ENCODE results near the gene WDR62. TPM values are rescaled to one million over a fixed set of nuclear protein-coding genes. Genes with fewer than 3 reads are reported as not detected.

Gene WDR62
- total RNA-seq, result 0.21 and 0.72 TPM in 2 replicates

GRCh38 chr19:36054733-36055686, at the start of gene WDR62:
WDR62 (plus strand) TSS chr19:36054897; CDS start chr19:36054972, 75 bp downstream.

GRCh38 chr19:36008336-36008978, 46.2 kb upstream of the WDR62 start, which contains the start of gene SYNE4:
SYNE4 (minus strand) TSS chr19:36008813; CDS start chr19:36008681, 132 bp downstream.

GRCh38 chr19:36014012-36014924, 40.4 kb upstream of the WDR62 start, which contains the start of gene ALKBH6:
ALKBH6 (minus strand) TSS chr19:36014213; CDS start chr19:36013397, 816 bp downstream.

GRCh38 chr19:36032251-36033104, 22.2 kb upstream of the WDR62 start, which contains the start of gene CLIP3:
CLIP3 (minus strand) TSS chr19:36032873; CDS start chr19:36032357, 516 bp downstream.

GRCh38 chr19:36054119-36054732, 471 bp upstream of the WDR62 start, which contains the start of gene THAP8:
THAP8 (minus strand) TSS chr19:36054285; CDS start chr19:36054217, 68 bp downstream.

GRCh38 chr19:36110487-36111199, 55.9 kb downstream of the WDR62 start, which contains the start of gene OVOL3:
OVOL3 (plus strand) TSS chr19:36111143; CDS start chr19:36111203, 60 bp downstream.

DNA sequence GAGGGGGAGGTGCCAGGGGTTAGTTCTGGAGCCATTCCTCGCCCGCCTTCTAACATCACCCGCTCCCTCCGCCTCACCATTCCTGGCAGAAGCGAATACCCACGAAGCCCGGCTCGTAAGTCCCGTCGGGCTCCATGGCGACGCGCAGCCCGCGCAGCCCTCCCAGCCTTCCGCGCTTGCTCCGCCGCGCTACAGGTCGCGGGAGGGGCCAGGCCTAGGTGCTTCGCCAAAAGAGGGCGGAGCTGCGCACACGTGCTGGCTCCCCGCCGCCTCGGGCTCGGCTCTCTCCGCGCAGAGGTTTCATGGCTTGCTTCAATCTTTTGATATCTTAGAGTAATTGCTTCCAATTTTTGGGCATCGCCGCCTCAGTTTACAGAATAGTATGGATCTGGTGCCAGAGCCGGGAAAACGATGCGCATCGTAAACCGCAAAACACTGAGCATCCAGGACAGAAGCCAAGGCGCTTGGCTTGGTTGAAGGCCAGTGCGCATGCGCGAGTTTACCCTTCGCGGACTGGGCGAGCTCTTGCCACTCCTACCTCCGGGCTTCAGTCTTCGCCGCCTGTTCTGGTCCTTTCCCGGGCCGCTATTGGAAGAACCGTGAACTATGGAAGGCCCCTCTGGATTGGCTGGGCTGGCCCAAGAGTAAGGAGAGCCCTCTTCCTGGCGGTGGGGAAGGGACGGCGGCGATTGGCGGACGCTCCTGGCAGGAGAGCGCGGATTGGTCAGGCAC, 60.2 kb downstream of the WDR62 start, which contains the start of gene POLR2I:
POLR2I (minus strand) TSS at position 155 of the 732 bp plus-strand sequence; CDS start at position 136, 19 bp downstream.

GRCh38 chr19:36115453-36116343, 61.0 kb downstream of the WDR62 start, which contains the start of gene TBCB:
TBCB (plus strand) TSS chr19:36115468; CDS start chr19:36115561, 93 bp downstream.

GRCh38 chr19:36139473-36140303, 85.0 kb downstream of the WDR62 start, which contains the start of gene CAPNS1:
CAPNS1 (plus strand) TSS chr19:36140066; CDS start chr19:36141012, 946 bp downstream.

GRCh38 chr19:36152352-36153091, 97.8 kb downstream of the WDR62 start, which contains the start of gene COX7A1:
COX7A1 (minus strand) TSS chr19:36152447; CDS start chr19:36152407, 40 bp downstream.

Other genes starting within 250 kb of the WDR62 start
- gene PRODH2, start 242.1 kb upstream of the WDR62 start, total RNA-seq, result not detected in 2 replicates
- gene NPHS1, start 202.4 kb upstream of the WDR62 start, total RNA-seq, result not detected in 2 replicates
- gene KIRREL2, start 198.0 kb upstream of the WDR62 start, total RNA-seq, result not detected in 2 replicates
- 1.7 TPM in 1 of 2 replicates, not detected in the other for gene APLP1, start 186.3 kb upstream of the WDR62 start, total RNA-seq
- 3.8 and 7.2 TPM in 2 replicates for gene NFKBID, start 154.4 kb upstream of the WDR62 start, total RNA-seq
- gene HCST, start 152.4 kb upstream of the WDR62 start, total RNA-seq, result not detected in 2 replicates
- not detected in 2 replicates for gene TYROBP, start 146.6 kb upstream of the WDR62 start, total RNA-seq
- 1.7 and 2.1 TPM in 2 replicates for gene LRFN3, start 118.5 kb upstream of the WDR62 start, total RNA-seq
- 14.2 and 26.9 TPM in 2 replicates for gene SDHAF1, start 59.7 kb upstream of the WDR62 start, total RNA-seq
- 9.4 and 12.4 TPM in 2 replicates for gene SYNE4, start 46.1 kb upstream of the WDR62 start, total RNA-seq
- 16.0 and 19.0 TPM in 2 replicates for gene ALKBH6, start 40.7 kb upstream of the WDR62 start, total RNA-seq
- gene CLIP3, start 22.0 kb upstream of the WDR62 start, total RNA-seq, result 0.24 TPM in 1 of 2 replicates, not detected in the other
- 0.72 and 3.6 TPM in 2 replicates for gene THAP8, start 612 bp upstream of the WDR62 start, total RNA-seq
- not detected in 2 replicates for gene OVOL3, start 56.2 kb downstream of the WDR62 start, total RNA-seq
- gene POLR2I, start 60.0 kb downstream of the WDR62 start, total RNA-seq, result 62.7 and 85.5 TPM in 2 replicates
- 139 and 206 TPM in 2 replicates for gene TBCB, start 60.6 kb downstream of the WDR62 start, total RNA-seq
- 121 and 205 TPM in 2 replicates for gene CAPNS1, start 85.2 kb downstream of the WDR62 start, total RNA-seq
- gene COX7A1, start 97.5 kb downstream of the WDR62 start, total RNA-seq, result 0.48 and 3.0 TPM in 2 replicates
- 4.6 and 6.2 TPM in 2 replicates for gene ZNF565, start 159.8 kb downstream of the WDR62 start, total RNA-seq
- 104 and 137 TPM in 2 replicates for gene ZNF146, start 160.2 kb downstream of the WDR62 start, total RNA-seq